ENCODE results near the gene SLC7A9.

- no peak for TF ChIP-seq CTCF (IDR thresholded peaks at IDR 0.05)
- TF ChIP-seq POLR2A (IDR thresholded peaks at IDR 0.05): no peak
- no peak for TF ChIP-seq POLR2AphosphoS5 (IDR thresholded peaks at IDR 0.05)
- TF ChIP-seq EP300 (IDR thresholded peaks at IDR 0.05): no peak
These were observed 49.8 kb upstream of the SLC7A9 start for GRCh38 chr19:32919365-32919764.

All from gastroesophageal sphincter (tissue), 3 donors.